ENCODE data around the gene TPX2.

GRCh38 chr20:31809661-31810060, 70.6 kb downstream of the TPX2 start:
- TF ChIP-seq CTCF (IDR thresholded peaks at IDR 0.05) (no peak), EZH2 (IDR thresholded peaks at IDR 0.05) (no peak)
